Measurements from ENCODE around the gene LCMT2. TPM values are rescaled to one million over a fixed set of nuclear protein-coding genes. Genes with fewer than 3 reads are reported as not detected.

Gene LCMT2
- total and polyA plus RNA-seq, 10 of the 15 experiments (the other 5 are each of a cell fraction or from before 2014, with no cell fraction given) = 2.1 to 17.2 (median 14.9) TPM

GRCh38 chr15:43316971-43317346 is 13.4 kb downstream of the LCMT2 start (continued):
- TF ChIP-seq ZBTB33 (IDR thresholded peaks at IDR 0.05) (no peak), IKZF1 (conservative IDR thresholded peaks at IDR 0.05) (no peak)

GRCh38 chr15:43316016-43316970 is 14.1 kb downstream of the LCMT2 start:
- no peak for ATAC-seq

More at GRCh38 chr15:43316016-43316970, 14.1 kb downstream of the LCMT2 start:
- no peaks in the 10 kb centered on the region for H3K79me2 ChIP-seq (ENCODE audit: control insufficient read depth, insufficient read depth, low read length)
- H3K4me3 ChIP-seq = no peak overlapping the region
- intact Hi-C loops (cut with micrococcal nuclease; ENCODE audit: unreplicated experiment) = no loop called here
- in situ Hi-C loops (cut with MboI) = no loop called here
- TF ChIP-seq TARDBP (IDR thresholded peaks at IDR 0.05; ENCODE audit: borderline replicate concordance) (no peak), CTCF (IDR thresholded peaks at IDR 0.05 in 2 of 3, conservative IDR thresholded peaks at IDR 0.05 in 1 of 3; ENCODE audit: control insufficient read depth in 2 of 3, extremely low read depth in 1 of 3, insufficient read depth in 1 of 3, low read depth in 3 of 3, low read length in 3 of 3) (no peak), PBX3 (IDR thresholded peaks at IDR 0.05; ENCODE audit: insufficient replicate concordance, low read depth, low read length) (no peak), BRCA1 (IDR thresholded peaks at IDR 0.05; ENCODE audit: low read depth, low read length) (no peak), CREB1 (IDR thresholded peaks at IDR 0.05; ENCODE audit: low read depth) (no peak), ZNF217 (IDR thresholded peaks at IDR 0.05) (no peak), REST (IDR thresholded peaks at IDR 0.05; ENCODE audit: low read depth, low read length) (no peak)
- ChIA-PET POLR2A (interaction anchor here (1.4 kb wide), 1 partner anchor 11 kb away, joined by 3 read pairs; no protein-coding TSS in a partner anchor), RAD21 (ENCODE audit: unreplicated experiment) (no interaction called here), SMC1A (ENCODE audit: uncharacterized antibody, unreplicated experiment) (no interaction called here), CTCF (no interaction called here)
- no peak overlapping the region for H2AFZ ChIP-seq (ENCODE audit: control insufficient read depth, low read depth, low read length)
- DNase-seq (ENCODE audit: low read depth, low spot score) (no peak), FAIRE-seq (no peak)
- H3K9ac ChIP-seq (ENCODE audit: control insufficient read depth, insufficient read depth, low read length) = no peak overlapping the region
- no peaks in the 10 kb centered on the region for H3K36me3 ChIP-seq (ENCODE audit: control insufficient read depth in 2 of 2, insufficient read depth in 2 of 2, low read length in 1 of 2)
- no peak overlapping the region for H3K27ac ChIP-seq (ENCODE audit: control insufficient read depth, insufficient read depth)
- H3K4me2 ChIP-seq (ENCODE audit: control insufficient read depth, insufficient read depth) = no peak overlapping the region
- WGBS (ENCODE audit: insufficient coverage, insufficient replicate concordance, low lambda C conversion rate, missing lambda C conversion rate) = 44% methylated on average over 6 of the region's 6 CpGs
- no peaks in the 10 kb centered on the region for H3K9me3 ChIP-seq (replicated peaks; ENCODE audit: control insufficient read depth, insufficient read depth, low read length)
- BruUV-seq (replicated peaks) = no TSS peak
- no peaks in the 10 kb centered on the region for H3K4me1 ChIP-seq (ENCODE audit: control insufficient read depth, insufficient read depth, low read length)
- H3K27me3 ChIP-seq (replicated peaks in 1 of 2; ENCODE audit: control insufficient read depth in 2 of 2, insufficient read depth in 2 of 2, low read length in 1 of 2) = no peaks in the 10 kb centered on the region
- H4K20me1 ChIP-seq (ENCODE audit: control insufficient read depth, insufficient read depth) = no peaks in the 10 kb centered on the region

Data from GM12878 (cell line).